Lower leg skin (tissue), 3 donors: ENCODE data around the gene SS18L1.

Experiments
- POLR2A ChIP-seq, 2 donors: fragments of 450-650 bp; IDR thresholded peaks; one replicate each; pipeline ENCODE4 v1.6.1; 2016 to 2017; ENCODE audit warnings: antibody characterized with exemption in 2 of 2, mild to moderate bottlenecking in 1 of 2, moderate library complexity in 1 of 2
- TF ChIP-seq, protein P1 (sequence below), 3 donors: fragments of 450-650 bp; IDR thresholded peaks; one replicate each; pipeline ENCODE4 v1.5.1; 2016; ENCODE audit warnings: antibody characterized with exemption in 3 of 3, mild to moderate bottlenecking in 3 of 3, moderate library complexity in 2 of 3

DNA sequence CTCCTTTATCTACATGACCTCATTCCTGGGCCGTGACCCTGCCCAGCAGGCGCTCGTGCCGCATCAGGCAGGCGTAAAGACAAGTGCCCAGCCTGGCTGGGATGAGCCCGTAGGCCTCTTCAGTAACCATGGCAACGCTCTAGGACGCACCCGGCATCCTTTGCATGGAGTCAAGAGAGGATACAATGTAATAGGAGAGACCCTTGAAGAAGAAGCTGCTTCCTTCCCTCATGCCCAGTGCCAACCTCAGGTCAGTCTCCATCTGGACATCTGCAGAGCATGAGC, 26.3 kb upstream of the SS18L1 start:
- TF ChIP-seq, protein P1, sequence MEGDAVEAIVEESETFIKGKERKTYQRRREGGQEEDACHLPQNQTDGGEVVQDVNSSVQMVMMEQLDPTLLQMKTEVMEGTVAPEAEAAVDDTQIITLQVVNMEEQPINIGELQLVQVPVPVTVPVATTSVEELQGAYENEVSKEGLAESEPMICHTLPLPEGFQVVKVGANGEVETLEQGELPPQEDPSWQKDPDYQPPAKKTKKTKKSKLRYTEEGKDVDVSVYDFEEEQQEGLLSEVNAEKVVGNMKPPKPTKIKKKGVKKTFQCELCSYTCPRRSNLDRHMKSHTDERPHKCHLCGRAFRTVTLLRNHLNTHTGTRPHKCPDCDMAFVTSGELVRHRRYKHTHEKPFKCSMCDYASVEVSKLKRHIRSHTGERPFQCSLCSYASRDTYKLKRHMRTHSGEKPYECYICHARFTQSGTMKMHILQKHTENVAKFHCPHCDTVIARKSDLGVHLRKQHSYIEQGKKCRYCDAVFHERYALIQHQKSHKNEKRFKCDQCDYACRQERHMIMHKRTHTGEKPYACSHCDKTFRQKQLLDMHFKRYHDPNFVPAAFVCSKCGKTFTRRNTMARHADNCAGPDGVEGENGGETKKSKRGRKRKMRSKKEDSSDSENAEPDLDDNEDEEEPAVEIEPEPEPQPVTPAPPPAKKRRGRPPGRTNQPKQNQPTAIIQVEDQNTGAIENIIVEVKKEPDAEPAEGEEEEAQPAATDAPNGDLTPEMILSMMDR (IDR thresholded peaks at IDR 0.05): no peak
- no peak for TF ChIP-seq POLR2A (IDR thresholded peaks at IDR 0.05)
